ENCODE measurements around the gene HDGF. TPM values are rescaled to one million over a fixed set of nuclear protein-coding genes. Genes with fewer than 3 reads are reported as not detected.

Gene HDGF
- total and polyA plus RNA-seq, 3 donors from 2014 or later: 78.2 to 133 (median 97.7) TPM

- 82 to 92% methylated on average over 8 to 14 of the region's 14 CpGs for WGBS, 2 donors
- Histone ChIP-seq H3K36me3 (ENCODE audit: low read depth, missing control alignments) (no peaks in the 10 kb centered on the region), H3K27me3 (no peaks in the 10 kb centered on the region), H3K4me3 (no peak overlapping the region), H3K27ac (no peak overlapping the region), H3K9me3 (no peaks in the 10 kb centered on the region), H3K4me1 (peaks cover 51% of the 10 kb centered on the region)
- DNase-seq: no peak
- intact Hi-C loops (cut with DNase I; ENCODE audit: low total_unique reads): no loop called here
- TF ChIP-seq CTCF (IDR thresholded peaks at IDR 0.05): no peak
- TF ChIP-seq POLR2A (IDR thresholded peaks at IDR 0.05): no peak
Observed at GRCh38 chr1:156744786-156745419, 6.6 kb downstream of the HDGF start.

- Histone ChIP-seq H3K27me3 (no peaks in the 10 kb centered on the region), H3K4me1 (peaks cover 46% of the 10 kb centered on the region), H3K4me3 (no peak overlapping the region), H3K9me3 (no peaks in the 10 kb centered on the region), H3K36me3 (ENCODE audit: low read depth, missing control alignments) (no peaks in the 10 kb centered on the region), H3K27ac (no peak overlapping the region)
- intact Hi-C loops (cut with DNase I; ENCODE audit: low total_unique reads): no loop called here
- 76 to 83% methylated on average over 5 to 11 of the region's 12 CpGs for WGBS, 2 donors
- TF ChIP-seq CTCF (IDR thresholded peaks at IDR 0.05) (no peak), POLR2A (IDR thresholded peaks at IDR 0.05) (no peak)
- no peak for DNase-seq
Observed at GRCh38 chr1:156744344-156744743, 7.1 kb downstream of the HDGF start.

GRCh38 chr1:156743367-156744302 is 7.8 kb downstream of the HDGF start:
- TF ChIP-seq CTCF (IDR thresholded peaks at IDR 0.05) (no peak), POLR2A (IDR thresholded peaks at IDR 0.05) (no peak)
- Histone ChIP-seq H3K27ac (no peak overlapping the region), H3K9me3 (no peaks in the 10 kb centered on the region), H3K36me3 (ENCODE audit: low read depth, missing control alignments) (no peaks in the 10 kb centered on the region), H3K4me1 (peaks cover 39% of the 10 kb centered on the region), H3K27me3 (no peaks in the 10 kb centered on the region), H3K4me3 (no peak overlapping the region)
- DNase-seq: no peak
- WGBS, 2 donors: 61 to 71% methylated on average over 14 of the region's 14 CpGs
- intact Hi-C loops (cut with DNase I; ENCODE audit: low total_unique reads): no loop called here

- Histone ChIP-seq H3K27me3 (no peaks in the 10 kb centered on the region), H3K36me3 (ENCODE audit: low read depth, missing control alignments) (no peaks in the 10 kb centered on the region), H3K4me1 (peaks cover 30% of the 10 kb centered on the region), H3K9me3 (no peaks in the 10 kb centered on the region), H3K4me3 (no peak overlapping the region), H3K27ac (no peak overlapping the region)
- DNase-seq: no peak
- intact Hi-C loops (cut with DNase I; ENCODE audit: low total_unique reads): no loop called here
- 94 to 95% methylated on average over 4 of the region's 4 CpGs for WGBS, 2 donors
- TF ChIP-seq CTCF (IDR thresholded peaks at IDR 0.05) (no peak), POLR2A (IDR thresholded peaks at IDR 0.05) (no peak)
Observed at GRCh38 chr1:156742801-156743200, 8.7 kb downstream of the HDGF start.

Measured in testis (tissue), 3 donors.